Amniotic epithelial cell (primary cell): ENCODE data around the gene ACAT2.
A peak's percentile ranks its signal among the peaks of the same experiment; 100 is the strongest.
"Not testable (repeated sequence)": the region's sequence is repeated elsewhere in the genome, so short reads cannot be mapped to it uniquely, and the experiment has no call there.

Source experiments
- DNase-seq: peaks from one replicate; pipeline ENCODE4 v3.0.0-alpha.2; 2010; ENCODE audit warnings: low read depth

The ACAT2 gene

GRCh38 chr6:159761873-159762680 is at the start of gene ACAT2:
Gene ACAT2 (plus strand): TSS chr6:159762045. CDS start chr6:159762088, 43 bp downstream.
- DNase-seq = peak; percentile 90

- not testable (repeated sequence) for DNase-seq
Measured at GRCh38 chr6:159712389-159712788, 49.5 kb upstream of the ACAT2 start.

DNA sequence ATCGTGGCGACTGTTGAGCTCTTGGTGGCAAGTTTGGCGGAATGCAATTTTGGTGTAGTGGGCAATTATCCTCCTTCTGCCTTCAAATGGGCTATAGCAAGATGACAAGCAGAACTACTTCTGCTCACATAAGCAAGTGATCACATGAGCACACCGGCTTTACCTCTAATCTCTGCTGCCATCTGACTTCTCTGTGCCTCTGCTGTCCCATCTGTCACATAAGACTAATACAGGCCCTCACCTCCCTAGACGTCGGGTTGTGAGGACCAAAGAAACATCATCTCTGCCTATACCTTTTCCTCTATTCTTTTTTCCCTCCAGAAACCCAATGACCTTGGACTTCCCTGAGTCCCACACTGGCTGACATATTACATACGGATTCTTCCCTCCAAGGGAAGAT is 47.9 kb upstream of the ACAT2 start:
- no peak for DNase-seq

- DNase-seq = no peak
Measured at GRCh38 chr6:159714404-159714803, 47.4 kb upstream of the ACAT2 start.

DNA sequence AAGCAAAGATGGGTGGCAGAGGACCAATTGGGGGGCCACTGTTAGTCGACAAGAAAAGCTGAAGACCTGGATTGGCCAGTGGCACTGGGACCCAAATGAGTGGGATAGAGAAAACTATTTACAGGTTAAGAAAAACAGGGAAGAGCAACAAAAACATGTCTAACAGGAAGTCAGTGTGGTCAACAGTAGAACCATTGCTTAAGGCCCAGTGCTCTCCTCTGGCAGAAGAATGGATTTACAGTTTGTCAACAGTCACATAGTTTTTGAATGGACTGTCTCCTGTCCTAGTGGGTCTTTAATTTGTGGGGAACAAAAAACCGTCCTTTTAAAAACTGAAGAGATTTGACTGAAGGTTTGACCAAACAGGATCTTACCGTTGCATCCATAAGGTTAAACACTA is 46.7 kb upstream of the ACAT2 start:
- no peak for DNase-seq

DNA sequence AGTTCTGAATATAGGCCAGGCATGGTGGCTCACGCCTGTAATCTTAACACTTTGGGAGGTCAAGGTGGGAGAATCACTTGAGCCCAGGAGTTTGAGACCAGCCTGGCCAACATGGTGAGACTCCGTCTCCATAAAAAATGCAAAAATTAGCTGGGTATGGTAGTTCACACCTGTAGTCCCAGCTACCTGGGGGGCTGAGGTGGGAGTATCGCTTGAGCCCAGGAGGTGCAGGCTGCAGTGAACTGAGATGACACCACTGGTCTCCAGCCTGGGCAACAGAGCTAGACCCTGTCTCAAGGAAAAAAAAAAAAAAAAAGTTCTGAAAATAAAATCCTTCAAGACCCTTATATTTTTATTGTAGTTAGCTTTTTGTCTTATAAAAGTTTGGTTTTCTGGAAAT is 46.2 kb upstream of the ACAT2 start:
- no peak for DNase-seq

- DNase-seq = peak; percentile 99
Measured at GRCh38 chr6:159716247-159717096, 45.4 kb upstream of the ACAT2 start.

DNA sequence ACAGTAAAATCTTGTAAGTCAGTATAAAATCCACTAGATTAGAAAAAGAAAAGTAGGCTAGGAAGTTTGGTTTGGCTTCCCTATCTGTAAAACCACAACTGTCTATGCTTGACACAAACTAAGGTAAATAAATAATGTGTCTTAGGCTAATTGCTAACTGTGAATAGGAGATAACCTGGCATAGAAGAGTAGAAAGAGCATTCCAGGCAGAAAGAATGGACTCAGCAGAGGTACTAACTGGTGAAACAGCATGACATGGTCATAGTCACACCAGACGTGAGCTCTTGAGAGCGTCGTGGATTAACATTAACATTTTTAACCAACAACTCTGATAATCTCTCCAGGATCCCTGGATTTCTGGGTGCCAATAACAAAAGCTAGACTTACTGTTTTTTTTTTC is 43.2 kb upstream of the ACAT2 start:
- no peak for DNase-seq

DNA sequence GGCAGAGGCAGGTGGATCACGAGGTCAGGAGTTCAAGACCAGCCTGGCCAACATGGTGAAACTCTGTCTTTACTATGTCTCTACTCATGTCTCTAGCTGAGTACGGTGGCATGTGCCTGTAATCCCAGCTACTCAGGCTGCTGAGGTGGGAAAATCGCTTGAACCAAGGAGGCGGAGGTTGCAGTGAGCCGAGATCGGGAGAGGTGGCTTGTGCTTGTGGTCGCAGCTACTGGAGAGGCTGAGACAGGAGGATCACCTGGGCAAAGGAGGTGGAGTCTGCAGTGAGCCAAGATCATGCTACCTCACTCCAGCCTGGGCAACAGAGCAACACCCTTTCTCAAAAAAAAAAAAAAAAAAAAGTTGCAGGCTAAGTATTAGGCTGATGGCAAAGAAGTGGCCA is 42.6 kb upstream of the ACAT2 start:
- DNase-seq = no peak

GRCh38 chr6:159720708-159721107 is 41.1 kb upstream of the ACAT2 start:
- no peak for DNase-seq

GRCh38 chr6:159721981-159722380 is 39.9 kb upstream of the ACAT2 start:
- DNase-seq = not testable (repeated sequence)

DNA sequence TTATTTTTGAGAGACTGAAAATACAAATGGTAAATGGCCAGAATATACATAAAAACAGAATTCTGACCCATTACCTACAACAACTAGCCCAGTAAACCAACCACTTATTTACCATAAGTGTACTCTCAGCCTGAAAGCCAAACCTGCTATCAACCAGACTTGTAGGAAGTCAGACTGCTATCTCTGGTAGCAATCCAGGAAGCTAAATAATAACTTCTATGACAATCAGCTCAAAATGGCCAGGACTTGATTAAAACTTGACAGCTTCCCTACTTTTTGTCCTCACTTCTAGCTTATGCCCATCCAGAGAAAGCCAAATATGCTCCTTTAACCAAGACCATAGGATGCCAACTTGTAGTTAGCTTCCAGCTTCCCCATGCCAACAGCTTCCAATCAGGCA is 39.2 kb upstream of the ACAT2 start:
- no peak for DNase-seq

DNA sequence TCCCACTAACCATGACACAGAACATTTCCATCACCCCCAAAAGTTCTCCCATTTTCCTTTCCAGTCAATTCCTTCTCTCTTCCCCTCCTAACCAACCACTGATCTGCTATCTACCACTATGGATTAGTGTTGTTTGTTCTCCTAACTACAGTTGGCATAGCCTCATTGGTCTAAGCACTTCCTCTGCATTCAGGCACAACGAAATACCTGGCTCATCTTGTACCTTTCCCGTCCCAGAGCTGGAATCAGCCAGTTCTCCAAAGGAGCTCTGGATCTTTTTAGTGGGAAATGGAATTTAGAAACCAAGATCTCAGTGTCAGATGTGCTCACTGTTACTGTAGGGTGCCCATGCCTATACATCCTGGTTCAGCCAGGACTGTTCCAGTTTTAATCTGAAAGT is 38.6 kb upstream of the ACAT2 start:
- no peak for DNase-seq

- DNase-seq = no peak
Measured at GRCh38 chr6:159724778-159725177, 37.1 kb upstream of the ACAT2 start.

DNA sequence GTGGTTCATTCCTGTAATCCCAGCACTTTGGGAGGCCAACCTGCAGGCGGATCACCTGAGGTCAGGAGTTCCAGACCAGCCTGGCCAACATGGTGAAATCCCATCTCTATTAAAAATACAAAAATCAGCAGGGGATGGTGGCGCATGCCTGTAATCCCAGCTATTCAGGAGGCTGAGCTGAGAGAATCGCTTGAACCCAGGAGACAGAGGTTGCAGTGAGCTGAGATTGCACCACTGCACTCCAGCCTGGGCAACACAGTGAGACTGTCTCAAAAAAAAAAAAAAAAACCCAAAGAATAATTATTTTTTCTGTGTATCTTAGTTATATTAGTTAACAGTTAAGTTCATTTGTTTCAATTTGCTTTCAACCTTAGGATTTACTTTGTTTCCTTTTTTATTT is 36.6 kb upstream of the ACAT2 start:
- not testable (repeated sequence) for DNase-seq

DNA sequence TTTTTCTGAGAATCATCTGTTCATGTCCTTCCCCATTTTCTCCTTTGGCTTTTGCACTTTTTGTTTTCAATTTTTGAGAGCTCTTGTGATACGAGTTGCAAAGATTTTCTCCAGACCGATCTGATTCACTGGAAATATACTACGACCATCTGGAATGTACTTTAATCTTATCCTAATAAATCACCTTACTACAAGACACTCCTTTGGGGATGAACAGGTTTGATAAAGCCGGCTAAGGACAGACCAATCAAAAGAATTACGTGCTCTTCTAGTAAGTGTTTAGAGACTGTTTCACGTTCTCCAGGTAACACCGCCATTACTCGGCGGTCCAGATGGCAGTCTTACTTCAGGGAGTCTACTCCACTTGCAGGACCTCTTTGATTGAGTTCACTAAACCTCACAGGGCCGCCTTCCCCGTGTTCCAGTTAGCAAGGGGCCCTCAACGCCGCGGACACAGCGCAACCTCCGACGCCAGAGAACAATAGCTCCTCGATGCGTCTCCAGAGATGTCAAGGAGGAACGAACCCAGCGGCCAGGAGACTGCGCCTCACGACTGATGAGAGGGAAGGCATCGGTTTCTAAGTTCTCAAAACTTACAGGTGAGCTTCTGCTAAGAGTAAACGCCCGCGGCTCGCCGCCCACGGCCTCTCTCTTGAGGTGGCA is 35.5 kb upstream of the ACAT2 start:
- peak; percentile 25 for DNase-seq

DNA sequence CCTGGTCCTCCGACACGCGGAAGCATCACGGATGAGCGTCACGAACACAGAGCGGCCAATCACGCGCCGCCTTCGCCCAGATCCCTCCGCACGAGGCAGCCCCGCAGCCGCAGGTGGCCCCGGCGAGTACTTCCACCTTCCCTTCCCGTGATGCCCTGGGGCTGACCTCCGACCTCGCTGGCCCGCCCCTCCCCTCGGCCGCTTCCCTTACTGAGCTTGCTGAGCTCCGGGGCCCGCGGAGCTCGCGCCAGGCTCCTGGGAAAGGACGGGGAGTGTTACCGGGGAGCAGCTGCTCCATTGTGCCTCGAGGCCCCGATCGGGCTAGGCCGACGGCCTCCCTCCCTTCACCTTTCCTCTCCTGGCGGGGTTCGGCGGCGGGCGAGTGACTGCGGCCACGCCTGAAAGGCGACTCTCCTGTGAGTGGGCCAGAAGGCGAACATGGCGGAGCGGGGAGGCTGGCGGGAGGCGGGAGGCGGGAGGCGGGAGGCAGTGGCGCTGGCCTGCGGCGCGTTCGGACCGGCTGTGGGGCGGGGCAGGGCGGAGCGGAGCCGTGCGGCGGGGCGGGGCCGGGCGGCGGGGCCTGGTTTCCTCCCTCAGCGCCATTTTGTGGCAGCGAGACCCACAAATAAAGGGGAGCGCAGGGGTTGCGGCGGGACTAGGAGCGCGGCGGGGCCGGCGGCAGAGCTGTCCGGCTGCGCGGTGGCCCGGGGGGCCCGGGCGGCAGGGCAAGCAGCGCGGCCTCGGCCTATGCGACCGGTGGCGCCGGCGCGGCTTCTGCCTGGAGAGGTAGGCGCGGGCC is 34.7 kb upstream of the ACAT2 start, which contains the start of gene WTAP:
WTAP (plus strand) TSS at position 589 of the 799 bp plus-strand sequence. CDS start 8,760 bp downstream, outside the sequence.
- DNase-seq = peak; percentile 97

DNA sequence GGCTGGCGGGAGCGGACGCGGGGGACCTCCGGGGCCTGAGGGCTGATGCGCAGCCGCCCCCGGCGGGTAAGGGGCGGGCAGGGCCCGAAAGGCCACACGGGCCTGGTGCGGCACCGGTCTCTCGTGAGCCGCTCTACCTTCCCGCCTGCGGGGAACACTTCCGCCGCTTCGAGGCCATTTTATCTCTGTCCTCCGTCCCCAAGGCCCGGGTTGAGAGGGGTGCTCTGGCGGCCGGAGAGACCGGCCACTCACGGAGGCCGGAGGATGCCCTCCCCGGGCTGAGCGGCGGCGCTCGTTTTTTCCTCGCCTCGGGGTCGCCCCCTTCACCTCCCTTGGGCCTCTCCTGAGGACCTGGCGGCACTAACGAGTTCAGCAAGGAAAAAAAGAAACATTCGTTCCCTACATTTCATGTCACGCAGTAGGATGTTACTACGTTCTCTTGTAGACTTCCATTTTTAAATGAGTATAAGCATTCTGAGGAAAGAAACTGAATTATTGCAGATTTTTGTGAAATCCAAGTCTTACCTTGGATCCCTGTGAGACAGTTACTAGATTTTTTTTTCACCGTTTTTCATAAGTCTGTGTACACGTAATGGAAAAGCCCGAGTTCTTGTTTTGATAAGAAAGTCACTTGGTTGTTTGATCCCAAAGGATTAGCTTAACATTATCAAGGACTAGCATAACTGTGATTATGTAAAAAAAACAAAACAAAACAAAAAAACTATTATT is 34.0 kb upstream of the ACAT2 start:
- DNase-seq = peak; percentile 30

DNA sequence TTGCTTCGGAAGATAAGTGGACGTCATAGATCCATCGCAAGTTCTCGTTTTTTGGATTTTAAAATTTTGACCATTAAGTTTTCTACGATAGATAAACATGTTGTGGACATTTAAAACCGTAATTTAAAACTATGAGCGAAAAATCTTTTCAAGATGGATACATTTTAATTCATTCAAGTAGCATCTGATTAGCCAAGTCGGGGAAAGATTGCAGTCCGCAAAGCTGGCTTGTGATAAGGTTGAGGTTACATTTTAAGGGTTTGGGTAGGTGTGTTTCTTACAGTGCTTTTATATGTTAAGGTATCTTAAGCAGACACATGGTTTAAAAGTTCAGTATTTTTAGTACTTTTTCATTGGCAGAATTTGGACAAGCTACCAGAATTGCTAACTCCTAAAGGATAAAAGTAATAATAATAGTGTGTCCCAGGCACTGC is 33.3 kb upstream of the ACAT2 start:
- DNase-seq = no peak

- DNase-seq = no peak
Measured at GRCh38 chr6:159729598-159730331, 32.1 kb upstream of the ACAT2 start.
